MCF 10A (cell line): ENCODE data around the gene NAALADL2. TPM values are rescaled to one million over a fixed set of nuclear protein-coding genes. Genes with fewer than 3 reads are reported as not detected.

Source experiments
- BruUV-seq: library from RNA; stranded (reverse); fragments of 400-500 nt; replicated peaks from 2 replicates; lab custom pipeline; 2021; lab: Mats Ljungman, UMichigan
- CTCF ChIA-PET: fragments of 300-600 bp; sonication (Branson Sonifier 250); formaldehyde crosslinking; extraction: SDS; loops from one replicate; lab custom pipeline; 2021; ENCODE audit warnings: antibody characterized with exemption, inconsistent platforms; lab: Yijun Ruan, JAX
- POLR2A ChIA-PET: fragments of 300-600, 350-650 bp; sonication (Branson Sonifier 250); formaldehyde crosslinking; extraction: SDS; loops from one replicate; lab custom pipeline; 2020; ENCODE audit warnings: antibody characterized with exemption, inconsistent platforms; lab: Yijun Ruan, JAX
- DNase-seq: peaks from one replicate; pipeline ENCODE4 v3.0.0-alpha.2; 2018; ENCODE audit not compliant: unreplicated experiment
- H3K27ac Mint-ChIP-seq: one replicate; pipeline ENCODE4 v1.8.0; 2022; ENCODE audit warnings: mild to moderate bottlenecking, low read depth, mixed read lengths; ENCODE audit not compliant: unreplicated experiment
- H3K27me3 Mint-ChIP-seq: one replicate; pipeline ENCODE4 v1.8.0; 2022; ENCODE audit warnings: mixed read lengths; ENCODE audit not compliant: insufficient read depth, unreplicated experiment
- H3K36me3 Mint-ChIP-seq: one replicate; pipeline ENCODE4 v1.8.0; 2022; ENCODE audit warnings: mild to moderate bottlenecking, moderate library complexity, mixed read lengths; ENCODE audit not compliant: insufficient read depth, unreplicated experiment
- H3K4me1 Mint-ChIP-seq: one replicate; pipeline ENCODE4 v1.8.0; 2022; ENCODE audit warnings: mixed read lengths; ENCODE audit not compliant: insufficient read depth, unreplicated experiment
- H3K4me3 Mint-ChIP-seq: one replicate; pipeline ENCODE4 v1.8.0; 2022; ENCODE audit warnings: mild to moderate bottlenecking, moderate library complexity, mixed read lengths; ENCODE audit not compliant: unreplicated experiment
- H3K9me3 Mint-ChIP-seq: one replicate; pipeline ENCODE4 v1.8.0; 2022; ENCODE audit warnings: mixed read lengths; ENCODE audit not compliant: unreplicated experiment
- intact Hi-C: fragments of 100-400 bp; cut with micrococcal nuclease; formaldehyde crosslinking; loops from 2 replicates; pipeline ENCODE4 v1.14.1; 2022
- total RNA-seq: library from RNA; stranded (reverse); gene quantifications from 2 replicates; pipeline ENCODE4 v1.2.3, GENCODE V29; 2022
- TF ChIP-seq, protein P1 (sequence below): fragments of 200-600 bp; IDR thresholded peaks from one replicate; pipeline ENCODE4 v1.8.0; 2022; ENCODE audit warnings: antibody characterized with exemption, mild to moderate bottlenecking; ENCODE audit not compliant: unreplicated experiment

The NAALADL2 gene
- total RNA-seq, 1 experiment from 2014 or later: 4.2 TPM

DNA sequence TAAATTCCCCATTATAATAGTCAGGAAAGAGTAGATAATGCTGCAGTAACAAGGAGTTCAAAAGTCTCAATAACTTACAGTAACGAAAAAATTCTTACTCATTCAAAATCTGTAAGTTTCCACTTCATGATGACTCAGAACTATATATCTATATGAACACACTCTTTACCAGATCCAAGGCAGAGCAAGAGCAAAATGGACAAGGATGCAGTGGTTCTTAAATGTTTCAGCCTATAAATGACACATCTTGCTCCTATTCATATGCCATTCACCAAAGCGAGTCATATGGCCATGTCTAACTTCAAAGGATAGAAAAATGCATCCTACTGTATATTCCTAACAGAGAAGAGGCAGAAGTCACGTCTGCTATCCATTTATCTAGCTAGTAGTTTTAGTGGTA, 787.7 kb downstream of the NAALADL2 start:
- intact Hi-C loops: no loop called here
- DNase-seq: no peak
- no TSS peak for BruUV-seq
- no peaks in the 10 kb centered on the region for H3K4me1 Mint-ChIP-seq
- no peaks in the 10 kb centered on the region for H3K9me3 Mint-ChIP-seq
- no peaks in the 10 kb centered on the region for H3K27me3 Mint-ChIP-seq
- POLR2A ChIA-PET: interaction anchor here (0.7 kb wide), 1 partner anchor 120 kb away, joined by 3 read pairs; no protein-coding TSS in a partner anchor
- CTCF ChIA-PET: interaction anchor here (0.6 kb wide), 1 partner anchor 1913 kb away, joined by 4 read pairs; no protein-coding TSS in a partner anchor
- no peaks in the 10 kb centered on the region for H3K36me3 Mint-ChIP-seq
- no peak overlapping the region for H3K27ac Mint-ChIP-seq
- TF ChIP-seq, protein P1, sequence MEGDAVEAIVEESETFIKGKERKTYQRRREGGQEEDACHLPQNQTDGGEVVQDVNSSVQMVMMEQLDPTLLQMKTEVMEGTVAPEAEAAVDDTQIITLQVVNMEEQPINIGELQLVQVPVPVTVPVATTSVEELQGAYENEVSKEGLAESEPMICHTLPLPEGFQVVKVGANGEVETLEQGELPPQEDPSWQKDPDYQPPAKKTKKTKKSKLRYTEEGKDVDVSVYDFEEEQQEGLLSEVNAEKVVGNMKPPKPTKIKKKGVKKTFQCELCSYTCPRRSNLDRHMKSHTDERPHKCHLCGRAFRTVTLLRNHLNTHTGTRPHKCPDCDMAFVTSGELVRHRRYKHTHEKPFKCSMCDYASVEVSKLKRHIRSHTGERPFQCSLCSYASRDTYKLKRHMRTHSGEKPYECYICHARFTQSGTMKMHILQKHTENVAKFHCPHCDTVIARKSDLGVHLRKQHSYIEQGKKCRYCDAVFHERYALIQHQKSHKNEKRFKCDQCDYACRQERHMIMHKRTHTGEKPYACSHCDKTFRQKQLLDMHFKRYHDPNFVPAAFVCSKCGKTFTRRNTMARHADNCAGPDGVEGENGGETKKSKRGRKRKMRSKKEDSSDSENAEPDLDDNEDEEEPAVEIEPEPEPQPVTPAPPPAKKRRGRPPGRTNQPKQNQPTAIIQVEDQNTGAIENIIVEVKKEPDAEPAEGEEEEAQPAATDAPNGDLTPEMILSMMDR: no peak
- H3K4me3 Mint-ChIP-seq: no peak overlapping the region

- H3K27me3 Mint-ChIP-seq: no peaks in the 10 kb centered on the region
- BruUV-seq: no TSS peak
- no peaks in the 10 kb centered on the region for H3K4me1 Mint-ChIP-seq
- POLR2A ChIA-PET: no interaction called here
- no peak for DNase-seq
- H3K9me3 Mint-ChIP-seq: no peaks in the 10 kb centered on the region
- TF ChIP-seq, protein P1: no peak
- no peak overlapping the region for H3K27ac Mint-ChIP-seq
- no peaks in the 10 kb centered on the region for H3K36me3 Mint-ChIP-seq
- CTCF ChIA-PET: no interaction called here
- no peak overlapping the region for H3K4me3 Mint-ChIP-seq
- intact Hi-C loops: no loop called here
Observed at GRCh38 chr3:175648899-175649298, 789.8 kb downstream of the NAALADL2 start.

DNA sequence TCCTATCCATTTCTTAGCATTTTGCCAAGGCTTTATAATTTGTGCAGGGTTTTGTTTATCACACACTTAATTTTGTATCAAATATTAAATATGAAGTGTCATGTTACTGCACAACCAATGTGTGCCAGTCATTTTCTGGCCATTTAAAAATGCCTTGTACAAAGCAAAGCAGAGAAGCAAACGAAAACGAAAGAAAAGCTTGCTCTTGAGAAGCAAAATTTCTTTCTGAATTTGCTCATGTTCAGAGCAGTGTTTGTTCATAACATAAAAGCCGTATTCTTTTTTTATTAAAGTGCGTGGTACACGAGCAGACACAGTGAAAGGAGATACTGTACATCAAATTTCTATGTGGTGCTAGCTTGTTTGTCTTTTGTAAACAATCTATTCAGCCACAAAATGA, 792.6 kb downstream of the NAALADL2 start:
- Mint-ChIP-seq H3K9me3 (no peaks in the 10 kb centered on the region), H3K4me3 (no peak overlapping the region), H3K27me3 (no peaks in the 10 kb centered on the region), H3K36me3 (no peaks in the 10 kb centered on the region), H3K4me1 (no peaks in the 10 kb centered on the region), H3K27ac (no peak overlapping the region)
- no peak for DNase-seq
- ChIA-PET CTCF (interaction anchor here (0.5 kb wide), 1 partner anchor 13 kb away, joined by 3 read pairs; no protein-coding TSS in a partner anchor), POLR2A (no interaction called here)
- TF ChIP-seq, protein P1: no peak
- intact Hi-C loops: no loop called here
- no TSS peak for BruUV-seq

- H3K9me3 Mint-ChIP-seq: no peaks in the 10 kb centered on the region
- no peak overlapping the region for H3K27ac Mint-ChIP-seq
- TF ChIP-seq, protein P1: no peak
- H3K27me3 Mint-ChIP-seq: no peaks in the 10 kb centered on the region
- POLR2A ChIA-PET: no interaction called here
- no peaks in the 10 kb centered on the region for H3K36me3 Mint-ChIP-seq
- no peak overlapping the region for H3K4me3 Mint-ChIP-seq
- BruUV-seq: no TSS peak
- H3K4me1 Mint-ChIP-seq: no peaks in the 10 kb centered on the region
- CTCF ChIA-PET: no interaction called here
- intact Hi-C loops: no loop called here
- DNase-seq: no peak
Observed at GRCh38 chr3:175655351-175655750, 796.2 kb downstream of the NAALADL2 start.
